GM12892 (cell line): ENCODE data around the gene RAB40AL. TPM values are rescaled to one million over a fixed set of nuclear protein-coding genes. Genes with fewer than 3 reads are reported as not detected.
"Not testable (repeated sequence)": the region's sequence is repeated elsewhere in the genome, so short reads cannot be mapped to it uniquely, and the experiment has no call there.

Experiments used
- DNase-seq: peaks from one replicate; pipeline ENCODE4 v3.0.0; 2011; ENCODE audit not compliant: insufficient read length
- FAIRE-seq: peaks from 2 replicates; lab custom pipeline; 2011; peaks lifted over from hg19 to GRCh38; lab: Jason Lieb, UNC
- POLR2A ChIP-seq: IDR thresholded peaks from 2 replicates; pipeline ENCODE4 v1.6.1; 2011; ENCODE audit warnings: low read depth, low read length, control low read depth
- POLR2AphosphoS5 ChIP-seq: IDR thresholded peaks from 2 replicates; pipeline ENCODE4 v1.6.1; 2011; ENCODE audit warnings: low read depth, low read length, control low read depth
- TAF1 ChIP-seq: IDR thresholded peaks from 2 replicates; pipeline ENCODE4 v1.6.1; 2011; ENCODE audit warnings: low read depth, mild to moderate bottlenecking, control low read depth, low read length, borderline replicate concordance
- polyA plus RNA-seq: library from polyadenylated mRNA; unstranded; fragments of >200 nt; gene quantifications from one replicate; pipeline ENCODE4 v1.2.1, GENCODE V29; 2012; ENCODE audit warnings: missing spikeins, inconsistent platforms; ENCODE audit not compliant: missing spikeins

Gene RAB40AL
- not detected for polyA plus RNA-seq

DNA sequence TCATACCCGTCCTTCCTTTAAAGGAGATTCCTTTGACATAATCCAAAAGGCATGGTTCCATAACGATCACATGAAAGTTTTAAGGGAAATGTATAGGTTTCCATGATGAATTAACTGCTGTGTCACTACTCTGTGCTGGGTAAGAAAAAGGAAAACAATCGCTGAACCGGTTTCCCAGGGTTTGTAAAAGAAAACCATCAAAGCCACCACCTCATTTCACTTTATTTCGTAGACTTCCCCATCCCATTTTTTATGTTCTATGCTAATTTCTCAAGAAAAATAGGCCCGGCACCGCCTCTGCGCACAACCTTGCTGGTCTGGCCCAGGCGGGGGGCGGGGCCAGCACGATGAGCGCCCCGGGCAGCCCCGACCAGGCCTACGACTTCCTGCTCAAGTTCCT lies at the start of gene RAB40AL:
Gene RAB40AL (plus strand): TSS at position 301 of the 400 bp plus-strand sequence. CDS start 47 bp downstream, at position 348.
- peak; percentile 88 for FAIRE-seq
- not testable (repeated sequence) for DNase-seq

- FAIRE-seq = no peak
- TF ChIP-seq TAF1 (no peak), POLR2A (no peak), POLR2AphosphoS5 (no peak)
- DNase-seq = no peak
Measured at GRCh38 chrX:102887687-102888086, 49.4 kb upstream of the RAB40AL start.

DNA sequence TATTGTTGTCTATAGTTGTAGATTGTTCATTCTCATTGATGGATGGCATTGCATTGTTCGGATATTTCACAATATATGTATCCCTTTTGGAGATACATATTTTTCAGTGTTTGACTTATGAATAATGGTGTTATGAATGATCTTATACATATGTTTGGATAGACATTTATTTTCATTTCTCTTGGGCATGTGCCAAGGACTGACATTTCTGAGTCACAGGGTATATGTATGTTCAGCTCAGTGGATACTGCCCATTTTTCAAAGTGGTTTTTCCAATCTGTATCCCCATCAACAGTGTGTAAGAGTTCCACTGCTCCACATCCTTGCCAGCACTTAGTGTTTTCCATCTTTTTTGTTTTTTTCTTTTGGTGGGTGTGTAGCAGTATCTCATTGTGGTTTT lies 45.0 kb upstream of the RAB40AL start:
- FAIRE-seq (no peak), DNase-seq (no peak)
- TF ChIP-seq POLR2AphosphoS5 = no peak
- no peak for TF ChIP-seq POLR2A
- no peak for TF ChIP-seq TAF1

DNA sequence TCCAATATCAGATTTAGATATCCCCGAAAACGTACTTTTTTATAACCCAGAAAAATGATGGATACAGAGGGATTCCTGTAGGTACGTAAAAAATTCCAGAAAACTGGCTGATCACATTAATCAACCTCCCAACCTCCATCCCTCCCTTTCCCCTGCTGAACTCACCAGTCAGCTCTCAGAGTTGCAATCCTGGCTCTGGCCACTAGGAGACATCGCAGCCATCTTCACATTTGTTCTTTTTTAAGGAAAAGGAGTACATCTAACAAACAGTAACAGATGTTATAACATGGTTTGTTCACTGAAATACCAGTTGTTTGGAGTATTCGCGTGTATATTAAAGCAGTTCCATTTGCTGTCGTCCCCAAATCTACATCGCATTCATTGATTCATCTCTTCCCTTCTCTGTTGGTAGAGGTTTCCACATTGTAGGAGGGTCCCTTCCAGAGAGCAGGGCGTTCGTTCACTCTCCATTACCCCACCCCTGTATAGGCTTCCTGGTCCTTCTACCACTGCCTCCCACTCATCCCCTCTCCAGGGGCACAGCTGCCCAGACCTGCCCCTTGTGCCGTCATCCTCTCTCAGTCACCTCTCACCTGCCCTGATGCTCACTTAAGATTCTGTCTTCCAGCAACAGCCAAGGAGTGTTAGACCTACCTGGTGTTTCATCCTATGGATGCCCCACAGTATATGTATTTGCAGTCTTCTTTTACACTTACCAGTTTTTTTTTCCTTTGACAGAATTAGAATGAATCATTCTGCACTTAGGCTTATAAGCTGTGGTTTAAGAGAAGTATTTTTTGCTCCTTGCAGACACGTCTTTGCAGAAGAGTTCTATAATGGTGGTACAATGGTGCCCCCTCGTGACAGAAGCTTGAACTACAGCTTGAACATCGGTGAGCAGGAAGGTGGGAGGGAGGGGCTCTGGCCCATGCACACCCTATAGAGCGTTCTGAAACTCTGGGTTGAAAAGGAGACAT lies 36.8 kb upstream of the RAB40AL start:
- no peak for DNase-seq
- TF ChIP-seq TAF1 = no peak
- TF ChIP-seq POLR2A = no peak
- no peak for TF ChIP-seq POLR2AphosphoS5
- peak; percentile 78 for FAIRE-seq

DNA sequence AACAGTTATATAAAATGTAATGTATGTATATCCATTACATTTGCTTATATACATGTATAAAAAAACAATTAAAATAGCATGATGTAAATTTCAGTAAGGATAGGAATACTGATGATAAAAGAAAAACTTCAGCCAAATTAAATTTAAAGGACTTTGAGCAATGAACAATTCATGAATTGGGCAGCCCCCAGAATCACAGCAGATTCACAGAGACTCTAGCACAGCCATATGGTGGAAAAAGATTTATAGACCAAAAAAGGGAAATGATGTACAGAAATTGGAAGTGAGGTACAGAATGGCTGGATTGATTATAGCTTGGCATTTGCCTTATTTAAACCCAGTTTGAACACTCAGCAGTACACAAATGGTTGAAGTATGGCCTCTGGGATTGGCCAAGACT lies 34.7 kb upstream of the RAB40AL start:
- FAIRE-seq (no peak), DNase-seq (no peak)
- TF ChIP-seq POLR2AphosphoS5 (no peak), TAF1 (no peak), POLR2A (no peak)

- no peak for DNase-seq
- TF ChIP-seq POLR2AphosphoS5 (no peak), TAF1 (no peak), POLR2A (no peak)
- FAIRE-seq = no peak
Measured at GRCh38 chrX:102930990-102931756, 5.9 kb upstream of the RAB40AL start.

GRCh38 chrX:102934624-102935023 lies 2.4 kb upstream of the RAB40AL start:
- FAIRE-seq = peak; percentile 91
- TF ChIP-seq TAF1 (no peak), POLR2A (no peak), POLR2AphosphoS5 (no peak)
- no peak for DNase-seq

DNA sequence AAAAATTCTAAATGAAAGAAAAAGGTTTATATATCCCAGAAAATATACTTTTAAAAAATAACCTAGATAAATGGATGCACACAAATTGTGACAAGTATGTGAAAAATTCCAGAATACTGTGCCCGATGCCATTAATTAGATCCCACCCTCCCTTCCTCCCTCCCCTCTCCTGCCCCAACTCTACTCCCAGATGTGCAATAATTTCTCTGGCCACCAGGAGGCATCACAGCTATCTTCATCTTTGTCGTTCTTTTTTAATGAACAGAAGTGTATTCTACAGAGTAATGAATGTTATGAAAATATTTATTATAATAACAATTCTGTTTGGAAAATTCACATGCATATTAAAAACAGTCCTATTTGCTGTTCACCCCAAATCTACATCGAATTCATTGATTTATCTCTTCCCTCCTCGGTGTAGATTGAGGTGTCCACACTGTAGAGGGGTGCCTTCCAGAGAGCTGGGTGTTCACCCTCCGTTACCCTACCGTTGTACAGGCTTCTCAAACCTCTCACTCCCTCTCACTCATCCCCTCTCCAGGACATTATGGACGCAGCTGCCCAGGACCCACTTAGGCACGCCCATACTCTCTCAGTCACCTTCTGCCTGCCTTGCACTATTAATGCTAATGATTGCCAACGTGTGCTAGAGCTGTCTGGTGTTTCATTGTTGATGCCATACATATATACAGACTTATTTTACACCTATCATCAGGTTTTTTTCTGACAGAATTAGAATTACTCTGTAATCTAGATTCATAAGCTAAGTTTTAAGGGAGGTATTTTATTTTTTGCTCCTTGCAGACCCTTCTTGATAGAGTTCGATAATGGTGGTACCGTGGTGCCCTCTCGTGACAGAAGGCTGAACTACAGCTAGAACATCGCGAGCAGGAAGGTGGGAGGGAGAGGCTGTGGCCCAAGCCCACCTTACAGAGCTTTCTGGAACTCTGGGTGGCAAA lies 14.1 kb downstream of the RAB40AL start:
- no peak for DNase-seq
- FAIRE-seq = peak; percentile 83
- TF ChIP-seq POLR2A (no peak), POLR2AphosphoS5 (no peak), TAF1 (no peak)

GRCh38 chrX:102957751-102958150 lies 20.7 kb downstream of the RAB40AL start:
- TF ChIP-seq TAF1 (no peak), POLR2A (no peak), POLR2AphosphoS5 (no peak)
- FAIRE-seq (no peak), DNase-seq (no peak)

DNA sequence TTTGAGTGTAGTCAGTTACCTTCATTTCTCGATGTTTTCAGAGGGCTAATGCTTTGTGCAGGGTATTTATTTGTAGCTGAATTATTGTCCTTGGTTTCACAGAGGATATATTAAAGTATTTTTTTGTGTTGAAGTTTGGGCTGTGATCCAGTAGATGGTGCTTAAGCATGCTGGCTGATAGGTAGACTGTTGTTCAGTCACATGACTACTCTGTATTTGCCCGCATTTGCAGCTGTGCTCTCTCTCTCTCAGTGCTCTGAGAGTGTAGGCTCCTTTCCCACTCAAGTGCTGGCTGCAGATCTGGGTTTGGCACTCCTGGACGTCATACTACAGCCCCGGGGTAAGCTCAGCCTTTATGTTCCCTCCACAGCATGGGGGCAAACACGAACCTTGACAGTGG lies 21.7 kb downstream of the RAB40AL start:
- FAIRE-seq (no peak), DNase-seq (no peak)
- TF ChIP-seq POLR2A = no peak
- TF ChIP-seq TAF1 = no peak
- no peak for TF ChIP-seq POLR2AphosphoS5
